Fibroblast of skin of right biceps (primary cell): ENCODE results near the gene EIF2S1.
"Not testable (repeated sequence)": the region's sequence is repeated elsewhere in the genome, so short reads cannot be mapped to it uniquely, and the experiment has no call there.

Source experiments
- DNase-seq: peaks from one replicate; pipeline ENCODE4 v3.0.0-alpha.2; 2013

Gene EIF2S1

GRCh38 chr14:67372833-67373232, 12.7 kb downstream of the EIF2S1 start:
- DNase-seq = no peak

DNA sequence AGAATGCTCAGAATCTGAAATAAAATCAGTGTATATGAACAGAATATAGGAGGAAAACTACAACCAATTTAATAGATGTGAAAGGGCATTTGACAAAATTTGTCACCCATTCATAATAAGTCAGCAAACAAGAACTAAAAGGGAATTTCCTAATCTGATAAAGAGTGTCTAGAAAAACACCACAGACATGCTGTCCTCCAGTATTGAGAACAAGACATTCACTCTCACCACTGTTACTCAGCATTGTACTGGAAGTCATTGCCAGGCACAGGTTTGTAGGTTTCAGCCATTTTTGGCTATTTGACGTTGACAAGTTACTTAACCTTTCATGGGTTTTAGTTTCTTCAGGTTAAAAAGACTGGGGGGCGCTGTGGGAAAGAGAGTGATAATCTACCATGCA, 13.2 kb downstream of the EIF2S1 start:
- no peak for DNase-seq

DNA sequence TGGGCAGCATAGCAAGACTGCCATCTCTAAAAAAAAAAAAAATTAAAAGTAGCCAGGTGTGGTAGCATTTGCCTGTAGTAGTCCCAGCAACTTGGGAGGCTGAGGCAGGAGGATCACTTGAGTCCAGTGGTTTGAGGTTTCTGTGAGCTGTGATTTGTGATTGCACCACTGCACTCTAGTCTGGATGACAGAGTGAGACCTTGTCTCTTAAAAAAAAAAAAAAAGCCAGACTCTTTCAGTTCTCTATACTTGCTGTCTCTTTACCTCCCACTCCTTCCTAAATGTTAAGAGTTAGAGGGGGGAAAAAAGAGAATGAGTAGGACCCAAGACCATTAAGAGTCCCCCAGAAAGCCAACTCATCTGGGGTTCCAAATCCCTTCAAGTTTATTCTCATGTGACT, 17.8 kb downstream of the EIF2S1 start:
- no peak for DNase-seq

- no peak for DNase-seq
These were observed 25.0 kb downstream of the EIF2S1 start for GRCh38 chr14:67385120-67385519.

- no peak for DNase-seq
These were observed 25.5 kb downstream of the EIF2S1 start for GRCh38 chr14:67385618-67386017.

DNA sequence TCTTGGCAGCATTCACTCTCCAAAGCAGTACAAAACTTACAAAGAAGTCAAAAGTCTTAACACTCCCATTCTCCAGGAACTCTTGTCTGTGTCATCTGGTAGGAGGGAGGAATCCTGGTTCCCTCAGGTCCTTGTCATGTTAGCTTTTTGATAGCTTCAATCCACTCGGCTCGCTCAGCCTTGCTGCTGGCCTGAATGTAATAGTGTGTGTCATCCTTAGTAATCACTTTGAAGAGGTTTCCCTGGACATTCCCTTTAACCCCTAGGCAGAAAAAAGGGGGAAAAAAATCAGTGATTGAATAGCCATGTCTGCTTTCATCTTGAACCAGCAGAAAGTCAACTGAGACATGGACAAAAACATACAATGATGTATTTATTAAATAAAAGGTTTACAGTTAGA, 27.1 kb downstream of the EIF2S1 start:
- DNase-seq = peak; percentile 6

GRCh38 chr14:67389275-67389674, 29.1 kb downstream of the EIF2S1 start:
- no peak for DNase-seq

DNA sequence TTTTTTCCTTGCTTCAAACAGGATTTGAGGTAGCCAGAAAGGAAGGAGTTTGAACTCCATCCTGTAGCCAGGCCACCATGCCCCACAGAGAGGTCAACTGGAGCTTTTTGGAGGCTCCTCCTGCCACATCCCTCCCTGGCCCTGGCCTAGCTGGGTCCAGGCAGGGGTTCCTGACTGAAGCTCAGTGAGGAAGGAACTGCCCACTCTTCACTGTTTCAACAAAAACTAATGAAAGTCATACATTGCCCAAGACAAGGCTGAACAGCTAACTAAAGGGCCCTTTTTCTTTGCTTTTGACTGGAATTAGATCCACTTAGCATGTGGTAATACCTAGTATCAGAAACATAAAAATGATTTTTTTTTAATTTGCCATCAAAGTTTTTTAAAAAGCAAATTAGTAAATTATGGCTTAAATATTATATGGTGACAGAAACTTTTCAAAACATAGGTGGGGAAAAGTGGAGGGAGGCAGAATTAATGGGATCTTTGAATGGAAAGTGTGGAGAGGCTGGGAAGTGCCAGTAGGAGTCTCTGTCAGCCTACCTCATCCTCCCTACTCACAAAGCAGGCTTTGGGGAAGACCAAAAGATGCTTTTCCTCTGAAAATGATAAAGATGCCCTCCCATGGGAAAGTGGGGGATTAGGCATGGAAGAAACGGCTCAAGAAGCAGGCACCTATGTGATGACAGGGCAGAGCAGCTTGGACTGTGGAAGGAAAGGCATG, 29.8 kb downstream of the EIF2S1 start:
- DNase-seq = no peak

- no peak for DNase-seq
These were observed 31.1 kb downstream of the EIF2S1 start for GRCh38 chr14:67391268-67391667.

DNA sequence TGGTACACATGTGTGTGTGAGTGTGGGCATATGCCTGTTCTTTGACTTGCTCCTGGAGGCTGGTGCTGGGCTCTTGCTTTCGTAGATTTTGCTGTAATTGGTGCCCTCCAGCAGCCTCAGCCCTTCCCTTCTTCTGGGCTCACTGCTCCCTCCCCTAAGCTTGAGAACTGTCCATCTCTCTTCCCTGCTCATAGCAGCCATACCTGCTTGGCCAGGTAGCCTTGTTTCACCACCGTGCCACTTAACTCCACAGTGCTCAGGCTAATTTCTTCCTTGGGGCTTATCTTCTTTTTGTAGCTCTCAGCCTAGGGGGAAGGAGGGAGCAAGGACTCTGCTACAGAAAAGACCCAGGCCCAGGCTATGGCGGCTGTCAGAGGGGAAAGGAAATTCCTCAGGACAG, 32.0 kb downstream of the EIF2S1 start:
- no peak for DNase-seq

GRCh38 chr14:67392800-67393199, 32.7 kb downstream of the EIF2S1 start:
- no peak for DNase-seq

- no peak for DNase-seq
These were observed 33.6 kb downstream of the EIF2S1 start for GRCh38 chr14:67393689-67394088.

DNA sequence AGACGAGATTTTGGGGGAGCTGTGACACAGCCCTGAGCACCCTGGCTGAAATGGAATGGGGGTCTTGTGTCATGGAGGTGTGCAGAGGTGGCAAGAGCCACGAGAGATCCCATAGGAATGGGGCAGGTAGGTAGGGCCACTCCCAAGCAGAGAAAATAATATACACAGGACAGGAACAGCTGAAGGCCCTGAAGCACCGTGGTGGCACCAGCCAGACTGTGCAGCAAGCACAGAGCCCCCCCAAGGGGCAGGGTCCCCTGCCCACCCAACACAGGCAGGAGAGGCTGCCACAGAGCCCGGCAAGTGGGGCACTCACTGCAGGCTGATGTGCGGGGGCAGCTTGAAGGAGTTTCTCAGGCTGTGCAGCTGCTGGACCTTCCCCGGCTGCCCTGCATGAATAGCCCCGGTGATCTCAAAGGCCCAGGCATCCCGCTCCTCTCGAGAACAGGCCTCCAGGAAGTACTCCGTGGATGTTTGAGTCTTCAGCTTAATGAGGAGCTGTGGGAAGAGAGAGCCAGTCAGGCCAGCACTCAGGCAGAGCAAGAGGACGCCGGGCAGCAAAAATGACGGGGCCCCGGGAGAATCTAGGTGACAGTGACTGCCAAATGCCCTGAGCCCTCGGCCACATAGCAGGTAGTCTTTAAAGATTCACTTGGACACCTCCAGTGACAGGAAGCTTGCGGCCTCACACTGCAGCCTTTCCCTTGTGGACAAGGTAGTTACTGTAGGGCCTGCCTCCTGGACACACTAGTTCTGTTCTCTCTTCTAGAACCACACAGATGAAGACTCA, 35.2 kb downstream of the EIF2S1 start:
- no peak for DNase-seq

DNA sequence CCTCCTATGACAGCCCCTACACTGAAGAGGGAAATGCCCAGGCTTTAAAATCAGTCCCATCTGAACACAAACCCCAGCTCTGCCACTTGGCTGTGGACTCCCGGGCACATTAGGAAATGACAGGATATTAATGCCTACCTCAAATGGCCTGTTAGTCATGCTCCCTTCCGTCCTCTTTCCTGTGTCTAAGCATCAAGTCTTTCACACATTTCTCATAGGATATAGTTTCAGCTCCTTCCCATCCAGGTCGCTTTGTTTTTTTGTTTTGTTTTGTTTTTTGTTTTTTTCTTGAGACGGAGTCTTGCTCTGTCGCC, 35.7 kb downstream of the EIF2S1 start:
- DNase-seq = peak; percentile 34

- peak; percentile 49 for DNase-seq
These were observed 36.3 kb downstream of the EIF2S1 start for GRCh38 chr14:67396381-67396970.

GRCh38 chr14:67397536-67397935, 37.4 kb downstream of the EIF2S1 start:
- DNase-seq = no peak

DNA sequence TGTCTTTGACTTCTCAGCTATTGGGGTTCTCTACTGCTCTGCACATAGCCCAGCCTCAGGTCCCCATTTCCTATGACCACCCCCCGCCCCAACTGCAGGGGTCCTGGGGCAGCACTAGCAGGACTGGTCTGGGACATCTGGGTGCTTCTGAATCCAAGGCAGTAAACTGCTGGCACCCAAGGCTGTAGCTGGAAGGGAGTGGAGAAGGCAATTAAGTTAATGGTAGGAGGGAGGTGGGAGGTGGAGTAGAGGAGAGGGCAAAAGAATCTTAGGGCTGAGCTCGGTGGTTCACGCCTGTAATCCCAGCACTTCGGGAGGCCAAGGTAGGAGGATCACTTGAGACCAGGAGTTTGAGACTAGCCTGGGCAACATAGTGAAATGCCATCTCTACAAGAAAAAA, 40.3 kb downstream of the EIF2S1 start:
- DNase-seq = no peak

DNA sequence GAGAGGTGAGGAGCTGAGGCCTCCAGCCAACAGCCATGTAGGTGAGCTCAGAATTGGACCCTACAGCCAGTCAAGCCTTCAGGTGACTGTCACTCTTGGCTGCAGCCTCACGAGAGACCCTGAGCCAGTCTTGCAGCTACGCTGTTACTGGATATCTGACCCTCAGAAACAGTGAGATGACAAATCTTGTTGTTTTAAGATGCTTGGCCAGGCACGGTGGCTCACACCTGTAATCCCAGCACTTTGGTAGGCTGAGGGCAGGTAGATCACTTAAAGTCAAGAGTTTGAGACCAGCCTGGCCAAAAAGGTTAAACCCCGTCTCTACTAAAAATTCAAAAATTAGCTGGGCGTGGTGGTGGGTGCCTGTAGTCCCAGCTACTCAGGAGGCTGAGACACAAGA, 45.6 kb downstream of the EIF2S1 start:
- no peak for DNase-seq

GRCh38 chr14:67408122-67408801, 48.1 kb downstream of the EIF2S1 start:
- DNase-seq = not testable (repeated sequence)

DNA sequence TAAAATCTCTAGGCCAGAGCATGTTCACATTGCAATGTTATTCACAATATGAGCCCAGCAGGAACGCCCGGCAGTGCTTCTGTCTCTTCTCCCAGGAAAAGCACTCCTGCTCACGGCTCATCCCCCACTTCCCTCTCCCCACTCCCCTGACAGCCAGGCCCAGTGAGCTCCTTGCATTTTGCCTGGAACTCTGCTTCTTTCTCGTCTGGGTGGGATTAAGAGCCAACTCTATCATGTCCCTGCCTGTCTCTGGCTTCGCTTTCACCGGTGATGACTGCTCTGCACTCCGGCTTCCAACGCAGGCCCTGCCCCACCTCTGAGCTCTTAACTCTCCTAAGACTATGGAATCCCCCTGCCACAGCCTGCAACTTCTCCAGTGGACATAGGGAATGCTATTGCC, 49.3 kb downstream of the EIF2S1 start:
- no peak for DNase-seq

GRCh38 chr14:67410313-67410712, 50.2 kb downstream of the EIF2S1 start:
- DNase-seq = no peak

DNA sequence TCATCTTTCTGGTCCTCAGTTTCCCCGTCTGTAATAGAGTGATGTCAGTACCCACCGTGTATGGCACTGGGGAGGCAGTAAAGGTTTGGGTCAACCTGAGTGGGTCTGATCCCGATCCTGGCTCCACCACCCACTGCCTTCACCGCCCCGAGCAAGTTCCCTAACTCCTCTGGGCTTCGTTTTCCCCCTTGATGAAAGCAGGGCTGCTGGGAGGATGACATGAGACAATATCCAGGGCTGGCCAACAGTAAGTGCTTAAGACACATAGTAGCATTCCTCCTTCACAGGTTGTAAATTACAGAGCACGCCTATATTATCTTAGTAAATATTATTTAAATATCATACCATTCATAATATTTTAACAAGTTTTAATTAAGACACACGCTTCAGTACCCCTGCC, 51.2 kb downstream of the EIF2S1 start:
- DNase-seq = no peak

DNA sequence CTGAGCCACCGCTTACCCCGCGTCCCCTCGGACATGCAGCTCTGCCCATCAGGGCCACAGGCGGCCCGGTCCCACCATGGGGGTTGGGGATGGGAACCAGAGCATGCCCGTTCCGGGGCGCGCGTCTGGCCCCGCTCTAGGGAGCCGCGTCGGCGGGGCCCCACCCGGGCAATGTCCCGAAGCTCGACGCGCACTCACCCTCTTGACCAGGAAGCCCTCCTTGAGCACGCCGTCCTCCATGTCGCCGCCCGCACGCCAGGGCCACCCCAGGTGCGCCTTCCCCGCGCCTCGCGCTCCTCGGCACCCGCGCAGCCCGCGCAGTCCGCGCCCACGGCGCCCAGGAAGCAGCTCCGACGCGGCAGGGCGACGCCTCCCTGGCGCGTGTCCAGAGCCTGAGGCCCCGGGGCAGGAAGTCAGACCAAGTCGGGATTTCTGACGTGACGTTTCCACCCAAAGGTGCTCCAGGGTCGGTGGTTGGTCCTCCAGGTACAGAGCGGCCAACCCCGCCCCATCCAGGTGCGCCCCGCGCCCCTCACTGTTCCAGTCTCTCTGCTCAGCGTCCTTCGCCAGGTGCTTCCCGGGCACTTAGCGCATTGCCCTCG, 51.8 kb downstream of the EIF2S1 start, which contains the start of gene PLEK2:
Gene PLEK2, minus strand, starts transcription at position 346 of the 602 bp plus-strand sequence. Its CDS starts 106 bp downstream, at position 240.
- peak; percentile 53 for DNase-seq
